Inflammatory macrophage (primary cell): Measurements from ENCODE around the gene FAM3A.

Experiments
- DNase-seq, 2 donors: peaks; one replicate each; pipeline ENCODE4 v3.0.0-alpha.2; 2020 to 2022

FAM3A gene

GRCh38 chrX:154478728-154479622 lies 37.1 kb downstream of the FAM3A start, which contains the start of gene LAGE3:
Gene LAGE3, minus strand, starts transcription at chrX:154479281. Its CDS starts 366 bp downstream, at chrX:154478915.
- peak; percentile 90 to 94 for DNase-seq

- no peak for DNase-seq
Observed at GRCh38 chrX:154477891-154478477, 38.0 kb downstream of the FAM3A start.

- DNase-seq = no peak
Observed at GRCh38 chrX:154476821-154477220, 39.2 kb downstream of the FAM3A start.

GRCh38 chrX:154473683-154474082 lies 42.3 kb downstream of the FAM3A start:
- DNase-seq = no peak

- DNase-seq = no peak
Observed at GRCh38 chrX:154472685-154473632, 43.1 kb downstream of the FAM3A start.

- DNase-seq = no peak
Observed at GRCh38 chrX:154471839-154472684, 44.0 kb downstream of the FAM3A start.

- DNase-seq = no peak
Observed at GRCh38 chrX:154470914-154471568, 45.0 kb downstream of the FAM3A start.

- DNase-seq = no peak
Observed at GRCh38 chrX:154470434-154470833, 45.6 kb downstream of the FAM3A start.

- no peak for DNase-seq
Observed at GRCh38 chrX:154469880-154470279, 46.2 kb downstream of the FAM3A start.

GRCh38 chrX:154469114-154469513 lies 46.9 kb downstream of the FAM3A start:
- DNase-seq = no peak

- no peak for DNase-seq
Observed at GRCh38 chrX:154468217-154468616, 47.8 kb downstream of the FAM3A start.

- DNase-seq = no peak
Observed at GRCh38 chrX:154467556-154467955, 48.5 kb downstream of the FAM3A start.

GRCh38 chrX:154466907-154467306 lies 49.1 kb downstream of the FAM3A start:
- DNase-seq = no peak

- DNase-seq = no peak
Observed at GRCh38 chrX:154466036-154466435, 50.0 kb downstream of the FAM3A start.

GRCh38 chrX:154465601-154466000 lies 50.4 kb downstream of the FAM3A start:
- DNase-seq = no peak

GRCh38 chrX:154464806-154465365 lies 51.1 kb downstream of the FAM3A start:
- DNase-seq = no peak

- no peak for DNase-seq
Observed at GRCh38 chrX:154463611-154464220, 52.3 kb downstream of the FAM3A start.

- DNase-seq = no peak
Observed at GRCh38 chrX:154462396-154462795, 53.6 kb downstream of the FAM3A start.

GRCh38 chrX:154460326-154460725 lies 55.7 kb downstream of the FAM3A start:
- no peak for DNase-seq

- DNase-seq = no peak
Observed at GRCh38 chrX:154459832-154460231, 56.2 kb downstream of the FAM3A start.
